ENCODE results near the gene FAM25G.

Gene FAM25G

GRCh38 chr10:47438857-47439474 is 52.5 kb downstream of the FAM25G start:
- Histone ChIP-seq H3K4me3 (ENCODE audit: insufficient read depth, low read depth, low read length, poor library complexity, severe bottlenecking) (no peak overlapping the region), H3K4me1 (ENCODE audit: control insufficient read depth, insufficient read depth, low read length, poor library complexity, severe bottlenecking) (no peaks in the 10 kb centered on the region), H3K9me3 (ENCODE audit: control insufficient read depth, low read length) (no peaks in the 10 kb centered on the region), H3K27me3 (replicated peaks; ENCODE audit: control insufficient read depth, insufficient read depth, low read length, poor library complexity, severe bottlenecking) (peaks cover 7% of the 10 kb centered on the region), H3K27ac (ENCODE audit: insufficient read depth, low read length, poor library complexity, severe bottlenecking) (no peak overlapping the region), H3K36me3 (ENCODE audit: control insufficient read depth, insufficient read depth, low read length) (no peaks in the 10 kb centered on the region)
- DNase-seq, result no peak
